DMS 273 (cell line): Measurements from ENCODE around the gene BORCS5.
"Not testable (repeated sequence)": the region's sequence is repeated elsewhere in the genome, so short reads cannot be mapped to it uniquely, and the experiment has no call there.

Experiments
- DNase-seq: peaks from one replicate; lab custom pipeline; 2025; ENCODE audit not compliant: unreplicated experiment; lab: John Stamatoyannopoulos, UW

Gene BORCS5

DNA sequence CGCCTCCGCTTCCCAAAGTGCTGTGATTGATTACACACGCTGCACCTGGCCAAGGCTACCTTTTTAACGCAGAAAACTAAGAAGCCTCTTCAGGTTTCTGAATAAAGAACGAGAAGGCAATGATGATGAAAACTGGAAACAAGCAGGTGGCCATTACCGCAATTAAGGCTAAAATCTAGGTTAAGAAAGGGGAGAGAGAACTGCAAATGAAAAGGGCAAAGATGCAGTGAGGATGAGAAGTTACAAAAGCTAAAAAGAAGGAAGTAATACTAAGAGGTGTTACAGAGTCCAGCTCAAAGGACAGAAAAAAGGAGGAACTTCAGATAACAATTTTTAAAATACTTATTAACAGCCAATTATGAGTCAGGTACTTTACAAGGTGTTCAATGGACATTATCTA lies 126.1 kb downstream of the BORCS5 start:
- no peak for DNase-seq

DNA sequence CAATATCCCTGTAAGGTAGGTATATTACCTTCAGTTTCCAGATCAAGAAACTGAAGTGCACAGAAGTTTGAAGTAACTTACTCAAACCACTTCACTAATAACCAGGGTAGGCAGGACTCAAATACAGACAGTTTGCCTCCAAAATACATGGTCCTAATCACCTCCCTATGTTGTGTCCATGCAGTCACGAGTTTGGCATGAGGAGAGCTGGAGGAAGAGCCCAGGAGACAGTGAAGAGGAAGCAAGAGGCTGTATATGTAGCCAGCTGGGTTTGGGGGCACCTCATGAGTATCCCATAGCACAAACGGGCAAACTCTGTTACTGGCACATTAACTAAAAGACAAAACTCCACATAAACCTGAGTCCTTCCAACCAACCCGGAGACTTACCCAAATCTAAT lies 126.6 kb downstream of the BORCS5 start:
- DNase-seq = no peak

DNA sequence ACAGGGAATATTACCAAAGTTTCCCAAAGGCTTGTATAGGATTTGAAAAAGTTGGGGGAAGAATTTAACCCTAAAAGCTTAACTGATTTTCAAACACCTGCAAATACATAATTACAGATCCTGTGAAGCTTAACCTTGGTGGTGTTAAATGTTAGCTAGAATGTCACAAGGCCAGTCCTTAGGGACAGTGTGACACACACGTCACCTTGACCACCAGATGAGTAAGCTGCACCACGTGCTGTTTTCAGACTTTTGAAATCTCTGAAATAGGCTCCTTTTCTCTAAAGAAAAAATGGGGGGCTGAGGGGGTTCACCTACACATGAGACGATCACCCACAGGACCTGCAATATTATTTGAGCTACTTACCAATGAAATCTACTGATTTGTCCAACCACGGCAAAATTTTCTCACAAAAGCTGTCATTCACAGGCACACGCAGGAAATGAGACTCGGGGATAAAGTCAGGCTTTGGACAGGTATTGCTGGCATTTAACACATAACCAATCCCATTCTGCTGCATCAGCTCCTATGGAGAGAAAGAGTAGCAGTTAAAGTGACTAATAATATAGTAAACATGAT lies 129.9 kb downstream of the BORCS5 start:
- DNase-seq = no peak

DNA sequence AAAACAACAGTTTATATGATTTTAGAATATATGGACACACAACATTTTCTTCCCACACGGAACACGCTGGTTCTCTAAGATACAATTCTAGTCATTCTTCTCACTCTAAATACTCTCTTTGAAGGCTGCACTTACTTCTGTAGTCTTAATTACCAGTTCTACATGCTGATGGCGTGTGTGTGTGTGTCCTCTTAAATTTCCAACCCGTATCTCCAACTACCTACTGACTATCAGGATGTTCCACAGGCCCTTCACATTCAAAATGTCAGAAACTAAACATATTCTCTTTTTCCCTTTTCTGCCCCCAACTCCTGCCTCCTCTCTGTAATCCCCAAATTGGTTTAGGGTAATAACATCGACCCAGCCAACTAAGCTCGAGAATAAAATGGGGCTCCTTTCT lies 130.6 kb downstream of the BORCS5 start:
- no peak for DNase-seq

DNA sequence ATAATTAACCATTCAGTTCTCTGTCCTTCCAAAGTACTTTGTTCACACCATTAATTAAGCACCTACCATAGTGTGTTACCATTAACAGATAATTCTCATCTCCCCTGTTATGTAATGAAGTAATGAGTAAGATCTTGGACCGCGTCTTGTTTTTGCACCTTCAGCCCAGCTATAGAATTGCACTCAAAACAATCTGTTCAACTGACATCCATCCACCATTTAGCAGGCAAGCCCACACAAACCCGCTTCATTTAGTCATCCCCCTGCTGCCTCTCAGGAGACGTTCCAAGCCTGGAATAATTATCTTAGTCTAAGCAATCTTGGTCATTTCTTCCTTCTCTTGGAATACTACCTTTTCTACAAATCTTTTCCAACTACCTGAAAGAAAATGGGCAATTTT lies 131.4 kb downstream of the BORCS5 start:
- DNase-seq = no peak

DNA sequence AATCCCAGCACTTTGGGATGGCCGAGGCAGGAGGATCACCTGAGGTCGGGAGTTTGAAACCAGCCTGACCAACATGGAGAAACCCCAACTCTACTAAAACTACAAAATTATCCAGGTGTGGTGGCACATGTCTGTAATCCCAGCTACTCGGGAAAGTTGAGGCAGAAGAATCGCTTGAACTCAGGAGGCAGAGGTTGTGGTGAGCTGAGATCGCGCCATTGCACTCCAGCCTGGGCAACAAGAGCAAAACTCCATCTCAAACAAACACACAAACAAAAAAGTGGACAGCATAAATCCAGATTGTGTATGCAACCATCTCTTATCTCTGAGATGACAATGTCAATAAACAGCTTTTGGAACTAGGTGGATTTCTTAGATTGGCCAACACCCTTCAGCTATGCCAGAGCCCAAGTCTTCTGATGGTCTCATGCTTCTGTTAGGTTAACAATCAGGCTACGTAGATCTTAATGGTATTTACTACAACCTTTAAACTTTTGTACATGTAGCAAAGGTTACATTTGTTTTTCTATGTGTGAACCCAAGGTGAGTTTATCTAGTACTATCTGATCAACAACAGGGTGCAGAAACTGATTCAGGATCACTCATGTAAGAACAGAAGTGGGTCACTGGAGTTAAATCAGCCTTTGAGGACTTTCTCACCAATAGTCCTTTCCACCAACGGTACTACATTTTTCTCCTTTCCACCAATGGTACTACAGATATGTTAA lies 132.1 kb downstream of the BORCS5 start:
- DNase-seq = no peak

DNA sequence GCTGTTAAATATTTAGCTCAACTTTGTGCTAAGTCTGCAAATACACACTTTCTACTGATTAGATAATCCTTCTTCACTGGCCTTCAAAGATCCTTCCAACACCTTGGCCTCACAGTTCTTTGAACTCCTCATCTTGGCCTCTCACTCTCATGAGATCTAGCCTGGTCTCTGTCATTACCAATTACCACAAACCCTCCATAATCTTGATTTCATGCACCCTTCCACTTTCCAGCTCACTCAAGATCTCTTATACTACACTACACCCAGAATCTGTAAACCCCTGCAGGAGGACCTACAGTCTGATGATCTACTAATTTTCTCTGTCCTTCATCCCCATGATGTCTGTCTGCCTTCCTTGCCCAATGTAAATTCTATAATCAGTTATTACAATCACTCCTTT lies 134.7 kb downstream of the BORCS5 start:
- no peak for DNase-seq

DNA sequence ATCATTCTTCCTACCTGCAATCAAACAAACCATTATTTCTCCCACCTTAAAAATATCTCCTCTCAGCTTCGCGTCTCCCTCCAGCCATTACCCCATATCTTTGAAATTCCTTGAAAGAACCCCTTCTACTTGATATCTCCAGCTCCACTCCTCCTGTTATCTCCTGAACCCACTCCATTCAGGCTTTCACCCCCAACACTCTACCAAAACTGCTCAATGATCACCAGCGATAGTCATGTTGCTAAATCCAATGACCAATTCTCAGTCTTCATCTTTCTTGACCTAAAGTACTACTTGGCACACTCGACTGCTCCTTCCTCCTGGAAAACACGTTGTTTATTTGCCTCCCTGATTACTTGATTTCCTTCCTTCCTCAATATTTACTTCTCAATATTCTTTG lies 135.7 kb downstream of the BORCS5 start:
- no peak for DNase-seq

DNA sequence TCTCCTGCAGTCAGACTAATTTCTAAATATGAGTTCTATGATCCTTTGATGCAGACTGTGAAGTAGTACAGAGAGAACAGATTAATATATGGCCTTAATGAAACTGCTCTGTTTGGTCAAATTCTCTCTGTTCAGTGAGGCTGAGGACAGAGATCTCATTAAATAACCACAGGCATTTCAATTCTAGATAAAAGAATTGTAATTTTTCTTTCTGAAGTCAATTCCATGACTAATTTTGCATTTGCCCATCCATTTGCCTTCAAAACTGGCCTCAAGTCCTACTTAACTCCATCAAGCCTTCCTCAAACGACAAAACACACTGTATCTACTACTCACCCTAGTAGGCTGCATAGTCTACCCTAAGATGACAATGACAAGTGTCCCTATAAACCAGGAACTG lies 138.7 kb downstream of the BORCS5 start:
- DNase-seq = no peak

DNA sequence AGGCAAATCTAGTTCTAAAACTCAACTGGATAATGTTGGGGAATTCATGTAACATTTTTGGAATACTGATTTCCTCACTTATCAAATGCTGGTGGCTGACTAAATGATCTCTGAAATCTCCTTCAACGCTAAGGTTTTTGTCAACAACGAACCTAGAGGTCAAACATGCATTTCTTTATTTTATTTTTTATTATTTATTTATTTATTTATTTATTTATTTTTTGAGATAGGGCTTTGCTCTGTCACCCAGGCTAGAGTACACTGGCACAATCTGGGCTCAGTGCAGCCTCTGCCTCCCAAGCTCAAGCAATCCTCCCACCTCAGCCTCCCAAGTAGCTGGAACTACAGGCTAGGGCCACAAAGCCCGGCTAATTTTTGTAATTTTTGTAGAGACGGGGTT lies 141.3 kb downstream of the BORCS5 start:
- DNase-seq = no peak

DNA sequence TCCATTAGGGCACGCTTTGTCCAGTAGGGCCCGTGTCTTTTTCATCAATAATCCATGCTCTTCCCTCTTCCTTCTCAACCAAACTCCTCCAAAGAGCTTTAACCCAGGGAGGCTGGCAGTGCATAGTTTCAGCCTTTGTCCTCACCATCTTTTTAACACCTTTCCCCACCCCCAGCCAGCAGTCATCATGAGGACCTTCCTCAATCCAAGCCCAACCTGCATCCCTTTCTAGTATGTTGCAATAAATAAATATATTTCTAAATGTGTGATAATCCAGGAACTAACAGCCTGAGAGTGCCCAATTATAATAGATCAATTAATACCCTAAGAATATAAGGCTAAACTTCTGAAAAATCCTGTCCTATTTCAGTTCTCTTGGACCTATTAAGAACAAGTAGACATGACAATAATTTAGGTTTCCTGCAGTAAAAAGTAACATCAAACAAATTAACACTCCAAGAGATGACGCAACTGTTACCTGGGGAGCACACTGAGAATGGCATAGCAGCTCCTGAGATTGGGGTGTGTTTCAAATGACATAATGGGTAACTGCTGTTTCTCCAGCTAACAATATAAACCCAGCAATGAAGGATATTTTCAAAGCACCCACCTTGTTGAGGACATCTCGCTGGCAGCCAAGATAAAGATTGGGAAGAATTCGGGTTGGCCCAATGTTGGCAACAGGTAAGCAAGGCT lies 143.2 kb downstream of the BORCS5 start:
- no peak for DNase-seq

DNA sequence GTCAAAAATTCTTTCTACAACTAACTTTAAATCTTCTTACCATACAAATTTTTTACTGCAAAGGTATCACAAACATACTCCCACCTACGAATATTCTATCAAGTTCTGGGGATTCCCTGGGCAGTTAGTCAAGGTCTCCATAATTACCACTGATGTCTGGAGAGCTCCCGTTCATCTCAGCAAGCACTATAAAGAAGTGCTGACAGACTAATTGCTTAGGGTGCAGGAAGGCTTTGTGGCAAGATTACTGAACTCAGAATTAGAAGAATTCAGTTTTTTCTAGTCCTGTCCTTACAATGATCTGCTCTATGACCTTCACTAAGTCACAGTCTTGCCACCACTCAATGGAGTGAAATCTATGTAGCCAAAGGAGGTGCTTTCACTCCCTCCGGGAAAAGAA lies 144.2 kb downstream of the BORCS5 start:
- DNase-seq = no peak

DNA sequence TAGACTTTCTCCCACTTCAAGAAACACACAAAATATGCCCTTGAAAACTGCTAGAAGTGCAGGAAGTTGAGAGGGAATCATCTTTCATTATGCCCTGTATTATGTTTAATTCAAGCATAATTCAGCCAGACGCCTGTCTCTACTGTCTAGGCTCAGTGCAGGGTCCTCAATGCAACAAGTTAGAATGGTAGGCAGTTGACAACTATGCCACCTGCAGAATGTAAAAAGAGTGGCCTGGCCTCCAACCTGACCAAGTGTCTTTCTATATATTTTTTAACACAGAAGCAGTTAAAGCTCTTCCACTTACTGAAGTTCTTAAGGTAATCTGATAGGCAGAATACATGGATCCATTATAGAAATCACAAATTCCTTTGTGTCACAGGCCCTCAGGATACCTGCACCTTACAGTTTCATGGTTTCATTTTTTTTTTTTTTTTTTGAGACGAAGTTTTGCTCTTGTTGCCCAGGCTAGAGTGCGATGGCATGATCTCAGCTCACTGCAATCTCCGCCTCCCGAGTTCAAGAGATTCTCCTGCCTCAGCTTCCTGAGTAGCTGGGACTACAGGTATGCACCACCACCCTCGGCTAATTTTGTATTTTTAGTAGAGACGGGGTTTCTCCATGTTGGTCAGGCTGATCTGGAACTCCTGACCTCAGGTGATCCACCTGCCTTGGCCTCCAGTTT lies 145.4 kb downstream of the BORCS5 start:
- not testable (repeated sequence) for DNase-seq

DNA sequence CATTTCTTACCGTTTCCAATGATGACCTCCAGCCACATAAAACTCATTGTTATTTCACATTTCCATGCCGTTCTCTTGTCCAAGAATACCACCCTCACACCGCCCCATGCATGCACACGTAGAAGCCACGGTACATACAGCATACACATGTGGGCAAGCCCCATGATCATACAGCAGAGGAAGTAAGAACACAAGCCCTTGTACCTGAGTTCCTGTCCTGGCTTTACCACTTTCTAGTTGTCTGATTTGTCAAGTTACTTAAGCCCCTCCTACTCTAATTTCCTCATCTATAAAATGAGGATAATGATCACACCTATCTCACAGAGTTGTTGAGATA lies 145.9 kb downstream of the BORCS5 start:
- DNase-seq = no peak

DNA sequence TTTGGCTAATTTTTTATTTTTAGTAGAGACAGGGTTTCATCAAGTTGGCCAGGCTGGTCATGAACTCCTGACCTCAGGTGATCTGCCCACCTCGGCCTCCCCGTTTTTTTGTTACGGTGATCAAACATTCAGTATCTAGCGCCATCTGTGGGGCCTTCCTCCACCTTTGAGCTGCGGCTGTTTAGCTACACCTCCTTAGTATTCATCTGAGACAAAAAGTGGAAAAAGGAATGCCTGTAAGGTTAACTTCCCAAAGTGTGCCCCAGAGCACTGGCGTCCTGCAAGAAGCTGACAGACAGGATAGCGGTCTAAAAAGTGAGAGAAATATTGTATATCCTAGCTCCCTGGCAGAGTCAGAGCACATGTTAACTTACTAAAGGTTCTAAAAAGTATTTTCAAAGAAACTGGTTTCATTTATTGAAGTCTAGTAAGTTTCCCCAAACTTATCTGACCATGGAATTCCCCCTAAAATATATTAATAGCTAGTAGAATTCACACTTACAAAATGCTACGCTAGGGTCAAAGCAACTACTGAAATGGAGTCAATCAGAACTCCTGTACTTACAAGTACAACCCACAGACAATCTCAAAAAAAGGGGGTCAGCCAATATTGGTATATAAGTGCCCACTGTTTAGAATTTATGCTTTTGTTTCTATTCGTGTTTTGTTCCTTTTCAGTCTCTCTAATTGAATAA lies 146.7 kb downstream of the BORCS5 start:
- no peak for DNase-seq

DNA sequence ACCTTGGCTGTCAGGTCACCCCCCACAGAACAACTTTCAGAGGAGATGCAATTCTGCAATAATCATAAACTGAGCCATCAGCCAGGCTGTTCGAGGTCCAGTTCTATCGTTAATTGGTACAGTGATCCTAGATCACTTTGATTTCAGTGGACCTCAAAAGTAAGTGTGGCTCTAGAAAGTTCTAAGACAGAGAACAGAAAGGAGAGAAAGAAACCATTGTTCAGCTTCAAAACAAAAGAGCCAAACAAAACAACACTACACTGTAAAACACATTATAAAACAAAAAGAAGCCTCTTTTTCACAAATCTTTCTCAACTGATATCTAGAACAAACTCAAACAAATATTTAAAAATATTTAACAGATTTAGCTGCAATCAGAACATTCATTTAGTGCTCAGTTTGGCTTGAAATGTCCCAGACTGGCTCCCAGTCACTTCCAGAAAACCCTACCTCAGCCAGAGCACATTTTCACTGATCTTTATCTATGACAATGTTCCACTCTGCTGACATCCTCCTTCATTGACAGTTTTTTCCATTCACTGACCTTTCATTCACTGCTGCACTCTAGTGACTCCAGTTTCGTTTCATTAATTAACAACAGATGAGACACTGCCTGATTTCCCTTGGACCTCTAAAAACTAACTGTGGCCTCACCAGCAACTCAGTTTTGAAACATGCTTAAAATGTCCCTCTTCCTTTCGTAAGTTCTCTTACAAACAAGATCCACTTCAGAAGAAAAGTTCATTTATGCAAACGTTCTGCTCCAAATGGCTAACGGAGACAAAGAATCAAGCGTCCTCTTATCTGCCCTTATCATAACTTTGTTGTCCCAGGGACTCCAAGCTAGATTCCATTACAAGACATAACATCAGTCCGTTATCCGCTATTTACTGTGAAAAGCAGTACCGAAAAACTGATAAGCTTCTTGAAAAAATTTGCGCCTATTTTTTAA lies 148.9 kb downstream of the BORCS5 start:
- no peak for DNase-seq

DNA sequence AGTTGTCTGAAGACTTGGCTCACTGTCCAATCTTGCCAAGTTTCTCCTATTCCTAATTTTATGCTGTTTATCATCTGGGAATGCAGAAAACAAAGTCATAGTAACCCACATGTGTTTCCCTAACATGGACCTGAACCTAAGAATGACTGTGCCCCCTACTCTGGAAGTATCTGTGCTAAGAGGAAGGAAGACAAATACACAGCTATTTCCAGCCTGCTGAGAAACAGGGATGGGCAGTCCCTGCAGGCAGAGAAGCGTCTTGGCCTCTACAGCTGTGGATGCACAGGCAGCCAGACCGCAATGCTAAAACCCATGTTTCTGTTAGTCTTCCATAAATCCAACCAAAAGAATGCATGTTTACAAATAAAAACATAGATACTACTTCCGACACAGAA lies 149.6 kb downstream of the BORCS5 start:
- DNase-seq = no peak

DNA sequence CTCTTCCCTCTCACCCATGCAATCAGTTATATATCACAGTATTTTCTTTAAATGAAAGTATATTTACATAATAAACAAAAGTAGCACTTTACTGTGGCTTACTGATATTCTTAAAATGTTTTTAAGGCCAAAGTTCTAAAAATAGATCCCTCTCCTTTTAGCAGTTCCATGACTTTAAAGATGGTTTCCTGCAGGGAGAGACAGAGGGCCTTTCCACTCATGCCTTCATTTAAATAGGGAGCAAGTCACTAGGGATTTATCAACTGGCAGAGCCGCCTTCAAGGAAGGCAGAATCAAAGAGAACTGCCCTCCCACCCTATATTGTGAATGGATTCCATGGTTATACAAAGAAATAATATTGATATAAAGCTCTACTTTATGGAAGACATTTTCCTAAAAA lies 150.2 kb downstream of the BORCS5 start:
- no peak for DNase-seq

DNA sequence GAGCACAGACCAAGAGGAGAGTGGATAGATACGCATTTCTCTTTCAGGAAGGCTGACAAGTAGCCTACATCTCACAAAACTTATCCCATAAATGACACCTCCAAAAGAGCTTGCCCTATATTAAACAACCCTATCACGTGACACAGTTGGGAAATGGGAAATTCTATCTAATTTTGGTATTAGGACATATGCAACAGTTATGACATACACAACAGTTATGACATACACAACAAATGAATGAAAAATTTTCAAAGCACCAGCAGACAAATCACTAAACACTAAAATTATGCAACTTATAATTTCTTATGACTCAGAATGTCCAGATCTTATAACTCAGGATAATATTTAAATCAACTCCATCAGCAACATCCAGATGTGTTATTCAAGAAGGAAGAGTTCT lies 151.7 kb downstream of the BORCS5 start:
- DNase-seq = no peak

DNA sequence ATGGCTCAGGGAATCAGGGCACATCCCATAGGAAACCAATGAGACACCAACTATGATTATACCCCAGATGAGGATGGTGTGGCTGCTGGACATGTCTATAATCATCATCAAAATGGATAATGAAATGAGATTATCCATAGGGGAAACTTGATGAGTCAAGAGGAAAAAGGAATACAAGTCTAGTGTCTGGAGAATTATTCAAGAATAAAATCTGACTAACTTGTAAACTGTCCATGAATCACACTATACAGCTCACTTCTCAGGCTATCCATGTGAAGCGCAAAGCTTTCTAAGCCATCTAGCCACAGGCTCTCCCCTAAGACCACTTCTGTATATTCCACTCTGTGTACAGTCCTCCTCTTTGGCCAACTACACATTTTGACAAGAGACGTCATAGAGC lies 153.3 kb downstream of the BORCS5 start:
- DNase-seq = no peak
